ENCODE results near the gene SUPT3H.
"Not testable (repeated sequence)": the region's sequence is repeated elsewhere in the genome, so short reads cannot be mapped to it uniquely, and the experiment has no call there.

The SUPT3H gene

DNA sequence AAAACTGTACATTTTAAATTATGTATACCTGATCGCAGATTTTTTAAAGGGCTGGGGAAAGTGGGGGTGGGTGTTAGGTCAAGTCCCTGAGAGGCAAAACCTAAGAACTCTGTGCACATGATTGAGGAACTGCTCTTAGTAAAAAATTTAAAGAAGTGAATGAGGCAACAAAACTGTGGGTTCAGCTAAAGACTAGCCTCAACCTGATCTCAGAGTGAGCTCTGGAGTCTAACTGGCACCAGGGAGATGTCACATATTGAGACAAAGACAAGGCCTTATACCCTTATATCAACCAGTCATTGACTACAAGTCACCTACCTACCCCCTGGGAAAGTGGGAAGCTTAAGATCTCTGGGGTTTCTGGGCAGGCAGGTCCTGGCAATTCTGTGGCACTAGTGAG is 77.0 kb downstream of the SUPT3H start:
- Histone ChIP-seq H3K27ac (ENCODE audit: insufficient read depth, low read depth, low read length, poor library complexity, severe bottlenecking) (no peak overlapping the region), H3K4me1 (ENCODE audit: control insufficient read depth, insufficient read depth, low read length) (no peaks in the 10 kb centered on the region), H3K27me3 (ENCODE audit: control insufficient read depth, insufficient read depth, low read length, poor library complexity, severe bottlenecking) (no peaks in the 10 kb centered on the region), H3K4me3 (ENCODE audit: insufficient read depth, low read depth, low read length) (no peak overlapping the region), H3K36me3 (ENCODE audit: control insufficient read depth, insufficient read depth, low read length) (no peaks in the 10 kb centered on the region), H3K9me3 (ENCODE audit: control insufficient read depth, low read length) (no peaks in the 10 kb centered on the region)
- 94 to 100% methylated on average over 1 of the region's 1 CpG for WGBS, 2 experiments

DNA sequence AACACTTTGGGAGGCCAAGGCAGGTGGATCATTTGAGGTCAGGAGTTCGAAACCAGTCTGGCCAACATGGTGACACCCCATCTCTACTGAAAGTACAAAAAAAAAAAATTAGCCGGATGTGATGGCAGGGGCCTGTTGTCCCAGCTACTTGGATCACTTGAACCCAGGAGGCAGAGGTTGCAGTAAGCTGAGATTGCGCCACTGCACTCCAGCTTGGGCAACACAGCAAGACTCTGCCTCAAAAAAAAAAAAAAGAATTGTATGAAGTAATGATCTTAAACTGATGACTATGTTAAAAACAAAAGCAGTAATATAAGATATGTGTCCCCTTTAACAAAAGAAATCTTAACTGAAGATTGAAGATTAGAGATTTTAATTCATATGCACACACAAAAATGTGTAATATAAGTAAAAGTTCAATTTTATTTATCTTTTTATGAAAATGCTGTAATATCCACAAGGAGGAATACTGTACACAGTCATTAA is 78.6 kb downstream of the SUPT3H start:
- Histone ChIP-seq H3K4me3 (ENCODE audit: insufficient read depth, low read depth, low read length) (no peak overlapping the region), H3K27me3 (ENCODE audit: control insufficient read depth, insufficient read depth, low read length, poor library complexity, severe bottlenecking) (no peaks in the 10 kb centered on the region), H3K27ac (ENCODE audit: insufficient read depth, low read depth, low read length, poor library complexity, severe bottlenecking) (no peak overlapping the region), H3K9me3 (ENCODE audit: control insufficient read depth, low read length) (no peaks in the 10 kb centered on the region), H3K36me3 (ENCODE audit: control insufficient read depth, insufficient read depth, low read length) (no peaks in the 10 kb centered on the region), H3K4me1 (ENCODE audit: control insufficient read depth, insufficient read depth, low read length) (no peaks in the 10 kb centered on the region)
- 92% methylated on average over 3 of the region's 3 CpGs for WGBS, 2 experiments

- Histone ChIP-seq H3K36me3 (ENCODE audit: control insufficient read depth, insufficient read depth, low read length) (no peaks in the 10 kb centered on the region), H3K4me1 (ENCODE audit: control insufficient read depth, insufficient read depth, low read length) (no peaks in the 10 kb centered on the region), H3K9me3 (ENCODE audit: control insufficient read depth, low read length) (no peaks in the 10 kb centered on the region), H3K4me3 (ENCODE audit: insufficient read depth, low read depth, low read length) (no peak overlapping the region), H3K27ac (ENCODE audit: insufficient read depth, low read depth, low read length, poor library complexity, severe bottlenecking) (no peak overlapping the region), H3K27me3 (ENCODE audit: control insufficient read depth, insufficient read depth, low read length, poor library complexity, severe bottlenecking) (no peaks in the 10 kb centered on the region)
Observed at GRCh38 chr6:45297320-45297719, 80.4 kb downstream of the SUPT3H start.

- H3K4me1 ChIP-seq (ENCODE audit: control insufficient read depth, insufficient read depth, low read length); H3K36me3 ChIP-seq (ENCODE audit: control insufficient read depth, insufficient read depth, low read length); H3K4me3 ChIP-seq (ENCODE audit: insufficient read depth, low read depth, low read length); H3K27me3 ChIP-seq (ENCODE audit: control insufficient read depth, insufficient read depth, low read length, poor library complexity, severe bottlenecking); H3K27ac ChIP-seq (ENCODE audit: insufficient read depth, low read depth, low read length, poor library complexity, severe bottlenecking); H3K9me3 ChIP-seq (ENCODE audit: control insufficient read depth, low read length): not testable (repeated sequence)
- WGBS, 2 experiments: 67 to 84% methylated on average over 1 of the region's 1 CpG
Observed at GRCh38 chr6:45294065-45294701, 83.6 kb downstream of the SUPT3H start.

- no peaks in the 10 kb centered on the region for H3K36me3 ChIP-seq (ENCODE audit: control insufficient read depth, insufficient read depth, low read length)
- no peaks in the 10 kb centered on the region for H3K27me3 ChIP-seq (ENCODE audit: control insufficient read depth, insufficient read depth, low read length, poor library complexity, severe bottlenecking)
- WGBS, 2 experiments: 87 to 100% methylated on average over 1 to 2 of the region's 3 CpGs
- no peak overlapping the region for H3K27ac ChIP-seq (ENCODE audit: insufficient read depth, low read depth, low read length, poor library complexity, severe bottlenecking)
- no peaks in the 10 kb centered on the region for H3K9me3 ChIP-seq (ENCODE audit: control insufficient read depth, low read length)
- H3K4me1 ChIP-seq (ENCODE audit: control insufficient read depth, insufficient read depth, low read length): no peaks in the 10 kb centered on the region
- no peak overlapping the region for H3K4me3 ChIP-seq (ENCODE audit: insufficient read depth, low read depth, low read length)
Observed at GRCh38 chr6:45293306-45293705, 84.4 kb downstream of the SUPT3H start.

DNA sequence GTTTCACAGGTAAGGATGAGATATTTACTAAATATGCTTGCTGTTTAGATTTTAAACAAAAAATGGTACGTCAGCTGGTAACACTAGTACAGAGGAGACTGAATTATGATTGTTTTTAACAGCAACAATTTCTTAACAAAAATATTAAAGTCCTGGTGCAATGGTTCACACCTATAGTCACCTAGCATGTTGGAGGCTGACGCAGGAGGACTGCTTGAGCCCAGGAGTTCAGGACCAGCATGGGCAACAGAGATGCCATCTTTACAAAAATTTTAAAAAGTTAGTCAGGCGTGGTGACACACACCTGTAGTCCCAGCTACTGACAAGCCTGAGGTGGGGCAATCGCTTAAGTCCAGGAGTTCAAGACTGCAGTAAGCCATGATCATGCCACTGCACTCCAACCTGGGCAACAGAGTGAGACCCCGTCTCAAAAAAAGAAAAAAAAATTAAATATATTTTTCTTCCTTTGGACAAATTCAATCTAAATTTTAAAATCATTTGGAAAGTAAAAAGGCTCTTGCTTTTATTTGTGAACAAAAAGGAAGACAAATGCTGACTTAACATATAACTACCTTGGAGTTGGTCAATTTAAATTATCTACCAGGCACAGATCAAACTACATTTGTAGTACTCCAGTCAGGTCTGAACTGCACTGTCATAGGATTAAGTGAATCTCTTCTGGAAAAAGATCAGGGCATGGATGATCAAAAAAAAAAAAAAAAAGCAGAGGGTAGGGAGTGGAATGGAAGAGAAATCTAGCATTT is 87.8 kb downstream of the SUPT3H start:
- H3K36me3 ChIP-seq (ENCODE audit: control insufficient read depth, insufficient read depth, low read length): no peaks in the 10 kb centered on the region
- H3K27ac ChIP-seq (ENCODE audit: insufficient read depth, low read depth, low read length, poor library complexity, severe bottlenecking): no peak overlapping the region
- no peaks in the 10 kb centered on the region for H3K27me3 ChIP-seq (ENCODE audit: control insufficient read depth, insufficient read depth, low read length, poor library complexity, severe bottlenecking)
- WGBS, 2 experiments: 93 to 94% methylated on average over 3 to 5 of the region's 5 CpGs
- no peaks in the 10 kb centered on the region for H3K9me3 ChIP-seq (ENCODE audit: control insufficient read depth, low read length)
- no peak overlapping the region for H3K4me3 ChIP-seq (ENCODE audit: insufficient read depth, low read depth, low read length)
- no peaks in the 10 kb centered on the region for H3K4me1 ChIP-seq (ENCODE audit: control insufficient read depth, insufficient read depth, low read length)

DNA sequence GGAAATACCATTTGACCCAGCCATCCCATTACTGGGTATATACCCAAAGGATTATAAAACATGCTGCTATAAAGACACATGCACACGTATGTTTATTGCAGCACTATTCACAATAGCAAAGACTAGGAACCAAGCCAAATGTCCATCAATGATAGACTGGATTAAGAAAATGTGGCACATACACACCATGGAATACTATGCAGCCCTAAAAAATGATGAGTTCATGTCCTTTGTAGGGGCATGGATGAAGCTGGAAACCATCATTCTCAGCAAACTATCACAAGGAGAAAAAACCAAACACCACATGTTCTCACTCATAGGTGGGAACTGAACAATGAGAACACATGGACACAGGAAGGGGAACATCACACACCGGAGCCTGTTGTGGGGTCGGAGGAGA is 91.0 kb downstream of the SUPT3H start:
- H3K36me3 ChIP-seq (ENCODE audit: control insufficient read depth, insufficient read depth, low read length); H3K9me3 ChIP-seq (ENCODE audit: control insufficient read depth, low read length); H3K27me3 ChIP-seq (ENCODE audit: control insufficient read depth, insufficient read depth, low read length, poor library complexity, severe bottlenecking); H3K4me1 ChIP-seq (ENCODE audit: control insufficient read depth, insufficient read depth, low read length); H3K4me3 ChIP-seq (ENCODE audit: insufficient read depth, low read depth, low read length); H3K27ac ChIP-seq (ENCODE audit: insufficient read depth, low read depth, low read length, poor library complexity, severe bottlenecking): not testable (repeated sequence)
- WGBS, 2 experiments: 96 to 97% methylated on average over 3 of the region's 3 CpGs

DNA sequence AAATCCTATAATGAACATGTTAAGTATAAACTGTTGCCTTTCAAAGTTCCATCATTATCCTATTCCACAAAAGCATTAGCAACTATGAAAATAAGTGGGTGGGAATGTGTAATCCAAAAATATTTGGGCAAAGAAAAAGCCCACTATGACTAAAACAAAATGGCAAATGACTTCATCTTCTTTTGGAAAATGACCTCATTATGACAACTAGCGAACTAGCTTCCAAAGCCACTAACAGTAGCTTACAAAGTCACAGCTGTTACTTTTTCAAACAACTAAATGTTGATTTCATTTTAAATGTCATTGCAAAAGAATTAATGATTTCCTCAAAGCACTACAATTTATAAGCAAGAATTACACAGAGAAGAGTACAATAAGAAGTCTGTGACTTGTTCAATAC is 99.4 kb downstream of the SUPT3H start:
- H3K4me3 ChIP-seq (ENCODE audit: insufficient read depth, low read depth, low read length): no peak overlapping the region
- 87 to 100% methylated on average over 1 of the region's 1 CpG for WGBS, 2 experiments
- H3K4me1 ChIP-seq (ENCODE audit: control insufficient read depth, insufficient read depth, low read length): no peaks in the 10 kb centered on the region
- peaks cover 4% of the 10 kb centered on the region for H3K9me3 ChIP-seq (ENCODE audit: control insufficient read depth, low read length)
- no peak overlapping the region for H3K27ac ChIP-seq (ENCODE audit: insufficient read depth, low read depth, low read length, poor library complexity, severe bottlenecking)
- H3K36me3 ChIP-seq (ENCODE audit: control insufficient read depth, insufficient read depth, low read length): no peaks in the 10 kb centered on the region
- H3K27me3 ChIP-seq (ENCODE audit: control insufficient read depth, insufficient read depth, low read length, poor library complexity, severe bottlenecking): no peaks in the 10 kb centered on the region

DNA sequence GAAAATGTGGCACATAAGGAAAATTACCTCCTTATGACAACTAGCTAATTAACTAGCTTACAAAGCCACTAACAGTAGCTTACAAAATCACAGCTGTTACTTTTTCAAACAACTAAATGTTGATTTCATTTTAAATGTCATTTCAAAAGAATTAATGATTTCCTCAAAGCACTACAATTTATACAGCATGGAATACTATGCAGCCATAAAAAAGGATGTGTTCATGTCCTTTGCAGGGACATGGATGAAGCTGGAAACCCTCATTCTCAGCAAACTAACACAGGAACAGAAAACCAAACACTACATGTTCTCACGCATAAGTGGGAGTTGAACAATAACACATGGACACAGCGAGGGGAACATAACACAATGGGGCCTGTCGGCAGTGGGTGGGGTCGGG is 100.0 kb downstream of the SUPT3H start:
- H3K4me3 ChIP-seq (ENCODE audit: insufficient read depth, low read depth, low read length); H3K4me1 ChIP-seq (ENCODE audit: control insufficient read depth, insufficient read depth, low read length); H3K27ac ChIP-seq (ENCODE audit: insufficient read depth, low read depth, low read length, poor library complexity, severe bottlenecking); H3K9me3 ChIP-seq (ENCODE audit: control insufficient read depth, low read length); H3K27me3 ChIP-seq (ENCODE audit: control insufficient read depth, insufficient read depth, low read length, poor library complexity, severe bottlenecking); H3K36me3 ChIP-seq (ENCODE audit: control insufficient read depth, insufficient read depth, low read length): not testable (repeated sequence)
- WGBS, 2 experiments: 86 to 95% methylated on average over 4 of the region's 4 CpGs

GRCh38 chr6:45275358-45275757 is 102.4 kb downstream of the SUPT3H start:
- Histone ChIP-seq H3K36me3 (ENCODE audit: control insufficient read depth, insufficient read depth, low read length) (no peaks in the 10 kb centered on the region), H3K4me1 (ENCODE audit: control insufficient read depth, insufficient read depth, low read length) (no peaks in the 10 kb centered on the region), H3K9me3 (ENCODE audit: control insufficient read depth, low read length) (peaks cover 2% of the 10 kb centered on the region), H3K27ac (ENCODE audit: insufficient read depth, low read depth, low read length, poor library complexity, severe bottlenecking) (no peak overlapping the region), H3K27me3 (ENCODE audit: control insufficient read depth, insufficient read depth, low read length, poor library complexity, severe bottlenecking) (no peaks in the 10 kb centered on the region), H3K4me3 (ENCODE audit: insufficient read depth, low read depth, low read length) (no peak overlapping the region)
- WGBS, 2 experiments: 100% methylated on average over 1 of the region's 1 CpG
